OCI-LY7 (cell line): ENCODE data around the gene TOM1L2. TPM values are rescaled to one million over a fixed set of nuclear protein-coding genes. Genes with fewer than 3 reads are reported as not detected.

Source experiments
- BruUV-seq: library from RNA; stranded (reverse); fragments of 400-500 nt; replicated peaks from 2 replicates; lab custom pipeline; 2021; lab: Mats Ljungman, UMichigan
- CTCF ChIA-PET: fragments of 300-600 bp; sonication (Branson Sonifier 250); formaldehyde crosslinking; loops from one replicate; lab custom pipeline; 2022; ENCODE audit warnings: antibody characterized with exemption; ENCODE audit not compliant: unreplicated experiment; lab: Charles Lee
- POLR2A ChIA-PET: fragments of 300-600 bp; sonication (Branson Sonifier 250); formaldehyde crosslinking; loops from one replicate; lab custom pipeline; 2022; ENCODE audit warnings: antibody characterized with exemption; lab: Charles Lee
- DNase-seq: peaks from one replicate; pipeline ENCODE4 v3.0.0-alpha.2; 2015; ENCODE audit warnings: low spot score
- H2AFZ ChIP-seq: fragments of 200-600 bp; sonication (generic), shearing (Covaris generic); 2 replicates; pipeline ENCODE4 v1.6.1; 2014; ENCODE audit warnings: mild to moderate bottlenecking, antibody characterized with exemption, low read length, moderate library complexity
- H3K27ac ChIP-seq: fragments of 200-600 bp; sonication (generic); 2 replicates; pipeline ENCODE4 v1.5.1; 2014; ENCODE audit warnings: mixed run types, low read depth, mild to moderate bottlenecking, moderate library complexity, low read length, inconsistent platforms; ENCODE audit not compliant: poor library complexity, severe bottlenecking
- H3K36me3 ChIP-seq: fragments of 200-600 bp; sonication (generic); 2 replicates; pipeline ENCODE4 v1.6.1; 2014; ENCODE audit warnings: mild to moderate bottlenecking, antibody characterized with exemption, low read length, moderate library complexity, mixed read lengths; ENCODE audit not compliant: insufficient read depth
- H3K4me1 ChIP-seq: fragments of 200-600 bp; sonication (generic); 2 replicates; pipeline ENCODE4 v1.5.1; 2014; ENCODE audit warnings: mild to moderate bottlenecking, low read length; ENCODE audit not compliant: insufficient read depth, poor library complexity, severe bottlenecking
- H3K4me2 ChIP-seq: fragments of 200-600 bp; sonication (generic); 2 replicates; pipeline ENCODE4 v1.6.1; 2014; ENCODE audit warnings: mild to moderate bottlenecking, low read length
- H3K4me3 ChIP-seq: fragments of 200-600 bp; sonication (generic); 2 replicates; pipeline ENCODE4 v1.5.1; 2014; ENCODE audit warnings: mild to moderate bottlenecking, low read depth, low read length; ENCODE audit not compliant: poor library complexity, severe bottlenecking
- H3K79me2 ChIP-seq: fragments of 200-600 bp; sonication (generic); 2 replicates; pipeline ENCODE4 v1.6.1; 2016; ENCODE audit warnings: low read depth, mild to moderate bottlenecking, low read length, moderate library complexity, mixed read lengths; ENCODE audit not compliant: insufficient read depth
- H3K9me2 ChIP-seq: fragments of 200-600 bp; sonication (generic); 2 replicates; pipeline ENCODE4 v1.6.1; 2016; ENCODE audit warnings: mild to moderate bottlenecking, low read length, mixed read lengths; ENCODE audit not compliant: insufficient read depth
- H3K9me3 ChIP-seq: fragments of 200-600 bp; sonication (generic); 2 replicates; pipeline ENCODE4 v1.6.1; 2014; ENCODE audit warnings: mild to moderate bottlenecking, mixed run types, low read length, mixed read lengths
- H4K20me1 ChIP-seq: fragments of 200-600 bp; sonication (generic); 2 replicates; pipeline ENCODE4 v1.6.1; 2014; ENCODE audit warnings: mild to moderate bottlenecking, antibody characterized with exemption, low read length, moderate library complexity, mixed read lengths; ENCODE audit not compliant: insufficient read depth
- CTCF ChIP-seq: fragments of 200-600 bp; sonication (generic); conservative IDR thresholded peaks from 2 replicates; pipeline ENCODE4 v1.5.1; 2014; ENCODE audit warnings: mild to moderate bottlenecking, antibody characterized with exemption, low read length, moderate library complexity, mixed read lengths
- EZH2phosphoT487 ChIP-seq: fragments of 200-600 bp; sonication (generic); IDR thresholded peaks from 2 replicates; pipeline ENCODE4 v1.6.1; 2018; ENCODE audit warnings: low read depth, borderline replicate concordance, mild to moderate bottlenecking, mixed run types, antibody characterized with exemption, low read length, moderate library complexity, mixed read lengths
- intact Hi-C: fragments of 100-400 bp; cut with micrococcal nuclease; formaldehyde crosslinking; loops from one replicate; pipeline ENCODE4 v1.10.0; 2022; ENCODE audit not compliant: unreplicated experiment
- total RNA-seq, 2 experiments: library from RNA; depleted of rRNA in 1 of 2; stranded (reverse); fragments of >200 nt in 1 of 2; shearing (Covaris generic) in 1 of 2; gene quantifications; 2 replicates each; pipeline ENCODE4 v1.2.3, GENCODE V29; 2014 to 2022

Gene TOM1L2
- total RNA-seq, 2 experiments from 2014 or later: 4.9 to 14.3 TPM

- Histone ChIP-seq H3K9me3 (no peaks in the 10 kb centered on the region), H3K27ac (no peak overlapping the region), H3K4me2 (no peak overlapping the region), H3K36me3 (no peaks in the 10 kb centered on the region), H3K79me2 (no peaks in the 10 kb centered on the region), H3K9me2 (no peaks in the 10 kb centered on the region), H2AFZ (no peak overlapping the region), H3K4me3 (no peak overlapping the region), H3K4me1 (no peaks in the 10 kb centered on the region), H4K20me1 (no peaks in the 10 kb centered on the region)
- DNase-seq: no peak
- ChIA-PET POLR2A (no interaction called here), CTCF (interaction anchor here (2.0 kb wide), 1 partner anchor 11 kb away, joined by 4 read pairs; no protein-coding TSS in a partner anchor)
- intact Hi-C loops: loop anchor here (5.0 kb wide), 1 partner anchor 38 kb away; no protein-coding TSS in a partner anchor
- TF ChIP-seq CTCF (no peak), EZH2phosphoT487 (no peak)
- no TSS peak for BruUV-seq
These were observed 21.7 kb upstream of the TOM1L2 start for GRCh38 chr17:17993852-17994251.

- H3K4me3 ChIP-seq: no peak overlapping the region
- H4K20me1 ChIP-seq: no peaks in the 10 kb centered on the region
- DNase-seq: no peak
- no peaks in the 10 kb centered on the region for H3K36me3 ChIP-seq
- ChIA-PET POLR2A (no interaction called here), CTCF (interaction anchor here (0.6 kb wide), 1 partner anchor 72 kb away, joined by 3 read pairs; no protein-coding TSS in a partner anchor)
- H3K4me2 ChIP-seq: no peak overlapping the region
- H3K79me2 ChIP-seq: no peaks in the 10 kb centered on the region
- TF ChIP-seq CTCF: no peak
- no peak for TF ChIP-seq EZH2phosphoT487
- no peak overlapping the region for H3K27ac ChIP-seq
- H3K4me1 ChIP-seq: no peaks in the 10 kb centered on the region
- H3K9me3 ChIP-seq: no peaks in the 10 kb centered on the region
- H3K9me2 ChIP-seq: no peaks in the 10 kb centered on the region
- BruUV-seq: no TSS peak
- no peak overlapping the region for H2AFZ ChIP-seq
- intact Hi-C loops: loop anchor here (5.0 kb wide), 1 partner anchor 39 kb away; no protein-coding TSS in a partner anchor
These were observed 21.2 kb upstream of the TOM1L2 start for GRCh38 chr17:17993366-17993765.

- Histone ChIP-seq H2AFZ (no peak overlapping the region), H3K4me2 (no peak overlapping the region)
- TF ChIP-seq CTCF (no peak), EZH2phosphoT487 (no peak)
These were observed 18.1 kb upstream of the TOM1L2 start for GRCh38 chr17:17990282-17990681.

More at GRCh38 chr17:17990282-17990681, 18.1 kb upstream of the TOM1L2 start:
- H3K79me2 ChIP-seq: no peaks in the 10 kb centered on the region
- no peaks in the 10 kb centered on the region for H4K20me1 ChIP-seq
- H3K4me3 ChIP-seq: no peak overlapping the region
- POLR2A ChIA-PET: no interaction called here
- no peaks in the 10 kb centered on the region for H3K9me2 ChIP-seq
- no peak for DNase-seq
- H3K9me3 ChIP-seq: no peaks in the 10 kb centered on the region
- intact Hi-C loops: loop anchor here (5.0 kb wide), 1 partner anchor 42 kb away; no protein-coding TSS in a partner anchor
- no peaks in the 10 kb centered on the region for H3K4me1 ChIP-seq
- no peak overlapping the region for H3K27ac ChIP-seq
- no TSS peak for BruUV-seq
- no peaks in the 10 kb centered on the region for H3K36me3 ChIP-seq
- CTCF ChIA-PET: no interaction called here
